ENCODE results near the gene RPRD1A.
"Not testable (repeated sequence)": the region's sequence is repeated elsewhere in the genome, so short reads cannot be mapped to it uniquely, and the experiment has no call there.

Gene RPRD1A

DNA sequence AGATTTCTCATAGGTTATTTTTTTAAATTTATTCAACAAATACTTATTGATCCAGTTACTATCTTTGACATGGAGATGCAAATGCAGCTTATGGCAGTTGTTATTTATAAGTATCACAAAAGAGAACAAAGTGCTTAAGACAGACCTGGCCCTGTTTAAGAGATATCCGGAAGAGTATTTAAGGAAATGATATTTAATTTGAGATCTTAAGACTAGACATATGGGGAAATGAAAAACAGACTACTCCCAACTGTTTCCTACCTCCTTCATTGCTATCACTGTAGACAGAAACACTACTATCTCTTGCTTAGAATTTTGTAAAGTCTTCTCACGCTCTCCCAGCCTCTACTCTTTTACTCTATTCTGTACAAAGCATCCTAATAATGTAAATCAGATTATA lies 36.0 kb downstream of the RPRD1A start:
- TF ChIP-seq POLR2A (IDR thresholded peaks at IDR 0.05; ENCODE audit: extremely low read depth, insufficient read length), result no peak
- TF ChIP-seq, protein P1, sequence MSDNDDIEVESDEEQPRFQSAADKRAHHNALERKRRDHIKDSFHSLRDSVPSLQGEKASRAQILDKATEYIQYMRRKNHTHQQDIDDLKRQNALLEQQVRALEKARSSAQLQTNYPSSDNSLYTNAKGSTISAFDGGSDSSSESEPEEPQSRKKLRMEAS (IDR thresholded peaks at IDR 0.05; ENCODE audit: low read depth, low read length), result no peak
- TF ChIP-seq MYC (IDR thresholded peaks at IDR 0.05; ENCODE audit: low read depth, low read length), result no peak
- TF ChIP-seq, protein P2, sequence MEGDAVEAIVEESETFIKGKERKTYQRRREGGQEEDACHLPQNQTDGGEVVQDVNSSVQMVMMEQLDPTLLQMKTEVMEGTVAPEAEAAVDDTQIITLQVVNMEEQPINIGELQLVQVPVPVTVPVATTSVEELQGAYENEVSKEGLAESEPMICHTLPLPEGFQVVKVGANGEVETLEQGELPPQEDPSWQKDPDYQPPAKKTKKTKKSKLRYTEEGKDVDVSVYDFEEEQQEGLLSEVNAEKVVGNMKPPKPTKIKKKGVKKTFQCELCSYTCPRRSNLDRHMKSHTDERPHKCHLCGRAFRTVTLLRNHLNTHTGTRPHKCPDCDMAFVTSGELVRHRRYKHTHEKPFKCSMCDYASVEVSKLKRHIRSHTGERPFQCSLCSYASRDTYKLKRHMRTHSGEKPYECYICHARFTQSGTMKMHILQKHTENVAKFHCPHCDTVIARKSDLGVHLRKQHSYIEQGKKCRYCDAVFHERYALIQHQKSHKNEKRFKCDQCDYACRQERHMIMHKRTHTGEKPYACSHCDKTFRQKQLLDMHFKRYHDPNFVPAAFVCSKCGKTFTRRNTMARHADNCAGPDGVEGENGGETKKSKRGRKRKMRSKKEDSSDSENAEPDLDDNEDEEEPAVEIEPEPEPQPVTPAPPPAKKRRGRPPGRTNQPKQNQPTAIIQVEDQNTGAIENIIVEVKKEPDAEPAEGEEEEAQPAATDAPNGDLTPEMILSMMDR (IDR thresholded peaks at IDR 0.05; ENCODE audit: low read depth, low read length), result no peak
- no peak for DNase-seq (ENCODE audit: low read depth)
- H3K4me3 ChIP-seq (ENCODE audit: low read depth, low read length), result no peak overlapping the region

DNA sequence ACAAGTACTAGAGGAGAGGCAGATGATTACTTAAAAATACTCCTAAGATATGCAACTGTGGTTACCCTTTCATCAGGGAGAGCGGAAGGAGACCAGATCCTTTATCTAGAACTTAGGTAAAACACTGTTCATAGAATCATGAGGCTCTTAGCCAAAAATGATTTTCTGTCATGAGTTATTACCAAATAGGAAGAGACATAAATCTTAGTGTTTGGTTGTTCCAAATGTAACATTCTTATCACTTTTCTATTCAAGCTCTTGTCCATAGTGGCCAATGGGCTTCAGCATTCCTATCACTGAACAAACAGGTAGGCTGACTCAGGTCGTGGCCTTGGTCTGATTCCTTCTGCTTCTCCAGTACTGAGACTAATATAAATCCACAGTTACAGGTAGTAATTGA lies 38.5 kb downstream of the RPRD1A start:
- no peak for DNase-seq (ENCODE audit: low read depth)
- TF ChIP-seq POLR2A (IDR thresholded peaks at IDR 0.05; ENCODE audit: extremely low read depth, insufficient read length) (no peak), MYC (IDR thresholded peaks at IDR 0.05; ENCODE audit: low read depth, low read length) (no peak)
- TF ChIP-seq, protein P1 (IDR thresholded peaks at IDR 0.05; ENCODE audit: low read depth, low read length), result no peak
- TF ChIP-seq, protein P2 (IDR thresholded peaks at IDR 0.05; ENCODE audit: low read depth, low read length), result no peak
- H3K4me3 ChIP-seq (ENCODE audit: low read depth, low read length), result no peak overlapping the region

DNA sequence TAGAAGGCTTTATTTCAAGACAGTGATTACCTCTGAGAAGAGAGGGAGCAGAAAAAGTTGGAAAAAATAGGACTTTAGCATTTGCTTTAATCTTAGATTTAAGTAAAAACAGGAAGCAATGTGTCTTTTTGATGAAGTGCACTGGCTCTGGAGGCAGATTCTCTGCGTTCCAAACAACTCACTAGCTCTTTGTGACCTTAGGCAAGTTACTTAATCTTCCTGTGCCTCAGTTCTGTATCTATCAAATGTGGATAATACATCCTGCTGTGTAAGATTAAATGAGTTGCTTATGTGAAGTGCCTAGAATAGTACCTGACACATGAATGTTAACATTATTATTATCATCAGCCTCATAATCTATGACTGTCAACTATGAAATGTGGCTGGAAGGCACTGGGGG lies 42.3 kb downstream of the RPRD1A start:
- TF ChIP-seq, protein P1 (IDR thresholded peaks at IDR 0.05; ENCODE audit: low read depth, low read length), result no peak
- TF ChIP-seq, protein P2 (IDR thresholded peaks at IDR 0.05; ENCODE audit: low read depth, low read length), result no peak
- no peak for TF ChIP-seq POLR2A (IDR thresholded peaks at IDR 0.05; ENCODE audit: extremely low read depth, insufficient read length)
- DNase-seq (ENCODE audit: low read depth), result no peak
- no peak overlapping the region for H3K4me3 ChIP-seq (ENCODE audit: low read depth, low read length)

DNA sequence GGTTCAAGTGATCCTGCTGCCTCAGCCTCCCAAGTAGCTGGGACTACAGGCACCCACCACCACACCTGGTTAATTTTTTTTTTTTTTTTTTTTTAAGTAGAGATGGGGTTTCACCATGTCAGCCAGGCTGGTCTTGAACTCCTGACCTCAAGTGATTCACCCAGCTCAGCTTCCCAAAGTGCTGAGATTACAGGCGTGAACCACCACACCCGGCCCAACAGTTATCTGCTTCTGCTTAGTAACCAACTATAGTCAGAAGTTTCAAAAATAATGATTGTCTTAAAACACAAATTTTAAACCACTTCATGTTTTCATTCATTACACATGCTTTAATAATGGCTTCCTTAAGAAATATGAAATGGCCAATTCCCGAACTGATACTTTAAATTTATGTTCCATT lies 43.1 kb downstream of the RPRD1A start:
- not testable (repeated sequence) for H3K4me3 ChIP-seq (ENCODE audit: low read depth, low read length); DNase-seq (ENCODE audit: low read depth)

DNA sequence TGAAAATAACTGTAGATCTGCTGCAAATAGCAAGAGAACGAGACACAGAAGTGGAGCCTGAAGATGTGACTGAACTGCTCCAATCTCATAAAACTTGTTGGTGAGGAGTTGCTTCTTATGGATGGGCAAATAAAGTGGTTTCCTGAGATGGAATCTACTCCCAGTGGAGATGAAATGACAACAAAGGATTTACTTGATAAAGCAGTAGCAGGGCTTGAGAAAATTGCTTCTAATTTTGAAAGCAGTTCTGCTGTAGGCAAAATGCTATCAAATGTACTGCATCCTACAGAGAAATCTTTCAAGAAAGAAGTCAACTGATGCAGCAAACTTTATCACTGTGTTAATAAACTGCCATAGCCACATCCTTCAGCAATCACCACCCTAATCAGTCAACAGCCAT lies 44.0 kb downstream of the RPRD1A start:
- no peak overlapping the region for H3K4me3 ChIP-seq (ENCODE audit: low read depth, low read length)
- TF ChIP-seq MYC (IDR thresholded peaks at IDR 0.05; ENCODE audit: low read depth, low read length) (no peak), POLR2A (IDR thresholded peaks at IDR 0.05; ENCODE audit: extremely low read depth, insufficient read length) (no peak)
- TF ChIP-seq, protein P1 (IDR thresholded peaks at IDR 0.05; ENCODE audit: low read depth, low read length), result no peak
- TF ChIP-seq, protein P2 (IDR thresholded peaks at IDR 0.05; ENCODE audit: low read depth, low read length), result no peak
- DNase-seq (ENCODE audit: low read depth), result no peak

DNA sequence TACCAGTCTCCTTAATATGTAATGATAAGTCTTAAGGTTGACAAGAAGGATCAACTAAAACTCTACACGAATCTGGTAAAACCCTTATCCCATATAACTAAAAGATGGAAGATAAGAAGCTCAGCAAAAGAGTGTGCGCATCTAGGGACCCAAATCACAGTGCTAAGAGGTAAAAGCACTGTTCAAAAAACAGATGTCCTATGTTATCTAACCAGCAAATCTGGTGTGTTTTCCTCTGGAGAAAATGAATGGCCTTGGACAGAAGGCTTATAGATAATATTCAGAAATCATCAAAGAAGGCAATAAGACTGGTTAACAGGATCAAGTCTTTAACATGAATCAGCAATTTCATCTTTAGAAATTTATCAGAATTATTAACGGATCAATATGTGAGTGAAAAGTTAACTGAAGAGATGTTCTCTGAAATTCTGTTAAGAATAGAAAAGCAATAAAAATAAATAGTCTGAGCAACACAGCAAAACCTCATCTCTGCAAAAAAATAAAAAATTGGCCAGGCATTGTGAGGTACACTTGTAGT lies 47.1 kb downstream of the RPRD1A start:
- TF ChIP-seq, protein P1 (IDR thresholded peaks at IDR 0.05; ENCODE audit: low read depth, low read length), result no peak
- TF ChIP-seq MYC (IDR thresholded peaks at IDR 0.05; ENCODE audit: low read depth, low read length), result no peak
- TF ChIP-seq, protein P2 (IDR thresholded peaks at IDR 0.05; ENCODE audit: low read depth, low read length), result no peak
- TF ChIP-seq POLR2A (IDR thresholded peaks at IDR 0.05; ENCODE audit: extremely low read depth, insufficient read length), result no peak
- H3K4me3 ChIP-seq (ENCODE audit: low read depth, low read length), result no peak overlapping the region
- no peak for DNase-seq (ENCODE audit: low read depth)

All from NB4 (cell line).